SU-DHL-6 (cell line): Measurements from ENCODE around the gene ABTB2.

Source experiments
- H2AFZ ChIP-seq: fragments of 200-600 bp; sonication (generic); 2 replicates; pipeline ENCODE4 v1.6.1; 2014; ENCODE audit warnings: low read depth, mild to moderate bottlenecking, moderate library complexity, mixed read lengths, antibody characterized with exemption, low read length; ENCODE audit not compliant: severe bottlenecking
- H3F3A ChIP-seq: fragments of 200-600 bp; shearing (Covaris generic); 2 replicates; pipeline ENCODE4 v1.6.0; 2016; ENCODE audit warnings: antibody characterized with exemption, mild to moderate bottlenecking; ENCODE audit not compliant: insufficient read depth
- H3K27ac ChIP-seq: fragments of 200-600 bp; sonication (generic); 2 replicates; pipeline ENCODE4 v1.5.1; 2016; ENCODE audit warnings: low read depth, mild to moderate bottlenecking, low read length, moderate library complexity, mixed read lengths
- H3K27me3 ChIP-seq: fragments of 200-600 bp; sonication (generic), shearing (Covaris generic); 2 replicates; pipeline ENCODE4 v1.6.0; 2014; ENCODE audit warnings: mild to moderate bottlenecking, low read length
- H3K36me3 ChIP-seq: fragments of 200-600 bp; sonication (generic); 2 replicates; pipeline ENCODE4 v1.6.1; 2014; ENCODE audit warnings: mild to moderate bottlenecking, low read length, mixed read lengths
- H3K4me2 ChIP-seq: fragments of 300-600, 200-600 bp; shearing (Covaris generic), sonication (generic); 2 replicates; pipeline ENCODE4 v1.6.0; 2014; ENCODE audit warnings: low read length, low read depth, mild to moderate bottlenecking; ENCODE audit not compliant: poor library complexity, severe bottlenecking
- H3K4me3 ChIP-seq: fragments of 200-600 bp; sonication (generic); 2 replicates; pipeline ENCODE4 v1.5.1; 2014; ENCODE audit warnings: antibody characterized with exemption, low read length, mild to moderate bottlenecking, mixed read lengths; ENCODE audit not compliant: insufficient read depth, poor library complexity, severe bottlenecking
- H3K79me2 ChIP-seq: fragments of 200-600 bp; sonication (generic); 2 replicates; pipeline ENCODE4 v1.6.1; 2014; ENCODE audit warnings: mild to moderate bottlenecking, low read length, moderate library complexity; ENCODE audit not compliant: insufficient read depth
- H3K9ac ChIP-seq: fragments of 200-600 bp; sonication (generic); 2 replicates; pipeline ENCODE4 v1.7.0; 2014; ENCODE audit warnings: mild to moderate bottlenecking, low read length
- H3K9me2 ChIP-seq: fragments of 200-600 bp; sonication (generic); replicated peaks from 2 replicates; pipeline ENCODE4 v1.6.1; 2014; ENCODE audit warnings: low read length; ENCODE audit not compliant: insufficient read depth
- H3K9me3 ChIP-seq: fragments of 200-600 bp; sonication (generic); 2 replicates; pipeline ENCODE4 v1.6.1; 2014; ENCODE audit warnings: low read length, mixed read lengths; ENCODE audit not compliant: insufficient read depth
- H4K20me1 ChIP-seq: fragments of 200-600 bp; sonication (generic); 2 replicates; pipeline ENCODE4 v1.6.1; 2014; ENCODE audit warnings: low read depth, mild to moderate bottlenecking, antibody characterized with exemption, low read length, moderate library complexity, mixed read lengths
- EZH2phosphoT487 ChIP-seq: fragments of 200-600 bp; sonication (generic), shearing (Covaris generic); conservative IDR thresholded peaks from 2 replicates; pipeline ENCODE4 v1.6.1; 2018; ENCODE audit warnings: mild to moderate bottlenecking, antibody characterized with exemption, low read length, moderate library complexity, mixed read lengths
- TF ChIP-seq, protein P1 (sequence below): fragments of 200-600 bp; sonication (generic); IDR thresholded peaks from one replicate; pipeline ENCODE4 v1.5.1; 2017; ENCODE audit warnings: antibody characterized with exemption, mild to moderate bottlenecking, low read length, moderate library complexity; ENCODE audit not compliant: insufficient read depth, poor library complexity, severe bottlenecking

ABTB2 gene

DNA sequence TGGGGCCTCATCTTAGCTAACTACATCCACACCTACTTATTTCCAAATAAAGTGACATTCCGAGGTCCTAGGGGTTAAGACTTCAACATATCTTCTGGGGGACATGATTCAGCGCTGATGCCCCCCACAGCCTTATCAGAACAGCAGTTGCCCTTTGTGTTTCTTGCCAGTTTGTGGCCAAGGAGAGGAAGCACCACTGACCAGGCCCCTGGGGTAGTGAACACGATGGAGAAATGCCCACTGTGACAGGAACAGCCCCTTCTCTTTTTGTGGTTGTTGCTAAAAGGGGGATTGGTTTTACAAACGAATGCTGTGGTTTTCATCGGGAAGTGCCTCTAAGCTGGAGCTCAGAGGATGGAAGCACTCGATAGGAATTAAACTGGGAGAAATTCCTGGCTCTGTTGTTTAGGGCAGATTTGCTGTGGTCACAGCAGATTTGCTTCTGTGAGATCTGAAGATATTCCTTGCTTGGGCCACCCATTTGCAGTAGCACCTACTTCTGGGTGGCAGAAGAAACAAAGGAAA lies 88.8 kb downstream of the ABTB2 start:
- Histone ChIP-seq H3K4me2 (no peak overlapping the region), H3K79me2 (no peaks in the 10 kb centered on the region), H3K9ac (no peak overlapping the region), H3F3A (no peaks in the 10 kb centered on the region), H3K4me3 (no peak overlapping the region), H4K20me1 (no peaks in the 10 kb centered on the region), H2AFZ (no peak overlapping the region), H3K27ac (no peak overlapping the region), H3K27me3 (no peaks in the 10 kb centered on the region), H3K36me3 (no peaks in the 10 kb centered on the region), H3K9me2 (no peaks in the 10 kb centered on the region), H3K9me3 (no peaks in the 10 kb centered on the region)
- TF ChIP-seq EZH2phosphoT487, result no peak
- TF ChIP-seq, protein P1, sequence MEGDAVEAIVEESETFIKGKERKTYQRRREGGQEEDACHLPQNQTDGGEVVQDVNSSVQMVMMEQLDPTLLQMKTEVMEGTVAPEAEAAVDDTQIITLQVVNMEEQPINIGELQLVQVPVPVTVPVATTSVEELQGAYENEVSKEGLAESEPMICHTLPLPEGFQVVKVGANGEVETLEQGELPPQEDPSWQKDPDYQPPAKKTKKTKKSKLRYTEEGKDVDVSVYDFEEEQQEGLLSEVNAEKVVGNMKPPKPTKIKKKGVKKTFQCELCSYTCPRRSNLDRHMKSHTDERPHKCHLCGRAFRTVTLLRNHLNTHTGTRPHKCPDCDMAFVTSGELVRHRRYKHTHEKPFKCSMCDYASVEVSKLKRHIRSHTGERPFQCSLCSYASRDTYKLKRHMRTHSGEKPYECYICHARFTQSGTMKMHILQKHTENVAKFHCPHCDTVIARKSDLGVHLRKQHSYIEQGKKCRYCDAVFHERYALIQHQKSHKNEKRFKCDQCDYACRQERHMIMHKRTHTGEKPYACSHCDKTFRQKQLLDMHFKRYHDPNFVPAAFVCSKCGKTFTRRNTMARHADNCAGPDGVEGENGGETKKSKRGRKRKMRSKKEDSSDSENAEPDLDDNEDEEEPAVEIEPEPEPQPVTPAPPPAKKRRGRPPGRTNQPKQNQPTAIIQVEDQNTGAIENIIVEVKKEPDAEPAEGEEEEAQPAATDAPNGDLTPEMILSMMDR, result no peak

DNA sequence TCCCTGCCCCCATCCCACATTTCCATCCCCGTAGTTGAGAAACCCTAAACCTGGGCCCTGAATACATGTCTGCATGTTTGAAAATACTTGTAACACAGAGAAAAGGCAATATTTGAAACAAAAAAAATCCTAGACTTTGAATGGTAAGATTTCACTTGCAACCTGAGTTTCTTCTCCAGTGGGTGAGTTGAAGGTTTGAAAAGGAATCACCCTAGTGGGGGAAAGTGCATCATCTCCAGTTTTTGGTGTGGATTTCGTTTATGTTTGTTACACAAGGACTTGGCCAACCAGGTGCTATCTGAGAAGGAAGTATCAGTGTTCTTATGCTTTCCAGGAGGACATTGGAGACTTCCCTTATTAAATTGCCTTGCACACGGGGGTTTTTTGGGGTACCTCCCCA lies 90.4 kb downstream of the ABTB2 start:
- H3K27me3 ChIP-seq, result no peaks in the 10 kb centered on the region
- H3K9me2 ChIP-seq, result no peaks in the 10 kb centered on the region
- no peaks in the 10 kb centered on the region for H3K9me3 ChIP-seq
- TF ChIP-seq EZH2phosphoT487, result no peak
- TF ChIP-seq, protein P1, result no peak
- no peak overlapping the region for H3K27ac ChIP-seq
- no peaks in the 10 kb centered on the region for H4K20me1 ChIP-seq
- H2AFZ ChIP-seq, result no peak overlapping the region
- H3K4me3 ChIP-seq, result no peak overlapping the region
- H3K79me2 ChIP-seq, result no peaks in the 10 kb centered on the region
- H3K9ac ChIP-seq, result no peak overlapping the region
- no peaks in the 10 kb centered on the region for H3K36me3 ChIP-seq
- H3F3A ChIP-seq, result no peaks in the 10 kb centered on the region
- no peak overlapping the region for H3K4me2 ChIP-seq

DNA sequence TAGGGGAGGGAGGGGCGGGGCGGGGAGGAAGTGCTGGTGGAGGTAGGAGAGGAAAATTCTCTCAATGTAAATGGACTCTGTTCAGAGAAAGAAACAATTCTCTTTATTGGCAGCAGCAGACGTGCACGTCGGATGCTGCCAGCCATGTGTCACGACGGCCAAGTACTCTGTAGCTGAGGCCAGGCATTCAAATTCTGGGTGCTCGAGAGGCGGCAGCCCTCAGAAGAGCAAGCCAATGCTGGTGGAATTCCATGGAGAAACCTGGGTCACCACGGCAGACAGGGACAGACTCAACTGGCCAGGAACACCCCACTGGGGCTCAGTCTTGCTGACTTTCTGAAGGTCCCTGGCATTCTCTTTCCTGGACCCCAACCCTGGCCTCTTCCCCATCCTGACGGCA lies 90.8 kb downstream of the ABTB2 start:
- Histone ChIP-seq H2AFZ (no peak overlapping the region), H4K20me1 (no peaks in the 10 kb centered on the region), H3K27me3 (no peaks in the 10 kb centered on the region), H3K36me3 (no peaks in the 10 kb centered on the region), H3K9ac (no peak overlapping the region), H3F3A (no peaks in the 10 kb centered on the region), H3K9me2 (no peaks in the 10 kb centered on the region), H3K27ac (no peak overlapping the region), H3K79me2 (no peaks in the 10 kb centered on the region), H3K9me3 (no peaks in the 10 kb centered on the region), H3K4me2 (no peak overlapping the region), H3K4me3 (no peak overlapping the region)
- no peak for TF ChIP-seq EZH2phosphoT487
- TF ChIP-seq, protein P1, result no peak
